Neutrophil (primary cell): ENCODE data around the gene EVI5L.

Experiments used
- H3K27ac ChIP-seq: fragments of 200-600 bp; sonication (generic); 2 replicates; pipeline ENCODE4 v1.5.1; 2016; ENCODE audit warnings: mild to moderate bottlenecking, moderate library complexity
- H3K27me3 ChIP-seq: fragments of 200-600 bp; sonication (generic); 2 replicates; pipeline ENCODE4 v1.6.0; 2016; ENCODE audit warnings: mild to moderate bottlenecking
- H3K36me3 ChIP-seq: fragments of 200-600 bp; sonication (generic); 2 replicates; pipeline ENCODE4 v1.5.1; 2017
- H3K4me1 ChIP-seq, 2 experiments: fragments of 200-600 bp in 1 of 2; sonication (generic) in 1 of 2; 1 replicate in 1 of 2; 2 replicates in 1 of 2; pipeline versions ENCODE4 v1.5.1 to v1.6.1; 2013 to 2016; ENCODE audit warnings: low read depth in 1 of 2, low read length in 1 of 2, mild to moderate bottlenecking in 1 of 2, moderate library complexity in 1 of 2; ENCODE audit not compliant: control insufficient read depth in 1 of 2, insufficient read depth in 1 of 2
- H3K4me3 ChIP-seq, 2 experiments: fragments of 200-600 bp in 1 of 2; sonication (generic) in 1 of 2; 1 replicate in 1 of 2; 2 replicates in 1 of 2; pipeline ENCODE4 v1.5.1; 2013 to 2016; ENCODE audit warnings: low read depth in 1 of 2, low read length in 1 of 2, mild to moderate bottlenecking in 1 of 2, moderate library complexity in 1 of 2
- H3K9me3 ChIP-seq: fragments of 200-600 bp; sonication (generic); 2 replicates; pipeline ENCODE4 v1.5.1; 2016
- TF ChIP-seq, protein P1 (sequence below): fragments of 200-600 bp; sonication (generic); IDR thresholded peaks from 2 replicates; pipeline ENCODE4 v1.5.1; 2016; ENCODE audit warnings: antibody characterized with exemption

The EVI5L gene

DNA sequence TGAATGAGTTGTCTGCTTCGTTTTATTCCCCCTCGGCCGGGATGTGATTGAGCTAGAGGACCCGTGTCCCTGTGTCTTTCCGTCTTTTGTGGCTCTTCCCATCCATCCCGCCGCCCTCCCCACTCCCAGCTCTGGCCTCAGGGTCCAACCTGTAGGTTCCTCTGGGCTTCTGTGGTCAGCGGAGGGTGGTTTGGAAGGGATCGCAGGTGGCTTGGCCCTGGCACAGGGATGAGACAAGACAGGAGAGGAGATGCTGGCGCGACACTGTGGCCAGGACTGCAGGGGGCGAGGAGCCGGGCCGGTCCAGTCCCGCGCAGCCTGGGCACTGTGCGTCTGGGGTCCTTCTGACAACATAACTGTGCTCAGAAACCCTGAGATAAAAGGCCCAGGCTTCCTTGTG, 2.0 kb downstream of the EVI5L start:
- H3K36me3 ChIP-seq = no peaks in the 10 kb centered on the region
- H3K27ac ChIP-seq = no peak overlapping the region
- TF ChIP-seq, protein P1, sequence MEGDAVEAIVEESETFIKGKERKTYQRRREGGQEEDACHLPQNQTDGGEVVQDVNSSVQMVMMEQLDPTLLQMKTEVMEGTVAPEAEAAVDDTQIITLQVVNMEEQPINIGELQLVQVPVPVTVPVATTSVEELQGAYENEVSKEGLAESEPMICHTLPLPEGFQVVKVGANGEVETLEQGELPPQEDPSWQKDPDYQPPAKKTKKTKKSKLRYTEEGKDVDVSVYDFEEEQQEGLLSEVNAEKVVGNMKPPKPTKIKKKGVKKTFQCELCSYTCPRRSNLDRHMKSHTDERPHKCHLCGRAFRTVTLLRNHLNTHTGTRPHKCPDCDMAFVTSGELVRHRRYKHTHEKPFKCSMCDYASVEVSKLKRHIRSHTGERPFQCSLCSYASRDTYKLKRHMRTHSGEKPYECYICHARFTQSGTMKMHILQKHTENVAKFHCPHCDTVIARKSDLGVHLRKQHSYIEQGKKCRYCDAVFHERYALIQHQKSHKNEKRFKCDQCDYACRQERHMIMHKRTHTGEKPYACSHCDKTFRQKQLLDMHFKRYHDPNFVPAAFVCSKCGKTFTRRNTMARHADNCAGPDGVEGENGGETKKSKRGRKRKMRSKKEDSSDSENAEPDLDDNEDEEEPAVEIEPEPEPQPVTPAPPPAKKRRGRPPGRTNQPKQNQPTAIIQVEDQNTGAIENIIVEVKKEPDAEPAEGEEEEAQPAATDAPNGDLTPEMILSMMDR = no peak
- peaks cover 17% of the 10 kb centered on the region for H3K27me3 ChIP-seq
- H3K4me1 ChIP-seq = peaks cover 5 to 14% of the 10 kb centered on the region in 2 experiments
- no peaks in the 10 kb centered on the region for H3K9me3 ChIP-seq
- H3K4me3 ChIP-seq = no peak overlapping the region

DNA sequence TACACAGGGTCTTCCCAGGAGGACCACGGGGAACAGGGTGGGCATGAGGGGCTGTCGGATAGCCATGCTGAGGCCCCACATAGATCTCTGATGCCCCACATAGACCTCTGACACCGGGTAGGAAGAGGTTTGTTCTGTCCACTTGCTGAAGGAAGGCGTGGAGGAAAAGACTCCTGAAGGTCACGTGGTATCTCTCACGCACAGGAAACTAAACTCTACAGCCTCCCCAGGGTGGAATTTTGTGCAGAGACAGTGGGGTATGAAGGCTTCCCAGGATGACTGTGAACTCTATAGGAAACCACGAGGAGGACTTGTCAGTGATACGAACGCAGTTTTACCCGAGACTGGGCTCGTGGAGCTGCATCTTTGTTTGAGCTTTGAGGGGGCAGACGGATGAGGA, 2.8 kb downstream of the EVI5L start:
- H3K36me3 ChIP-seq = no peaks in the 10 kb centered on the region
- H3K9me3 ChIP-seq = no peaks in the 10 kb centered on the region
- peaks cover 5 to 14% of the 10 kb centered on the region in 2 experiments for H3K4me1 ChIP-seq
- H3K27ac ChIP-seq = no peak overlapping the region
- H3K27me3 ChIP-seq = peaks cover 10% of the 10 kb centered on the region
- no peak overlapping the region for H3K4me3 ChIP-seq
- TF ChIP-seq, protein P1 = no peak

DNA sequence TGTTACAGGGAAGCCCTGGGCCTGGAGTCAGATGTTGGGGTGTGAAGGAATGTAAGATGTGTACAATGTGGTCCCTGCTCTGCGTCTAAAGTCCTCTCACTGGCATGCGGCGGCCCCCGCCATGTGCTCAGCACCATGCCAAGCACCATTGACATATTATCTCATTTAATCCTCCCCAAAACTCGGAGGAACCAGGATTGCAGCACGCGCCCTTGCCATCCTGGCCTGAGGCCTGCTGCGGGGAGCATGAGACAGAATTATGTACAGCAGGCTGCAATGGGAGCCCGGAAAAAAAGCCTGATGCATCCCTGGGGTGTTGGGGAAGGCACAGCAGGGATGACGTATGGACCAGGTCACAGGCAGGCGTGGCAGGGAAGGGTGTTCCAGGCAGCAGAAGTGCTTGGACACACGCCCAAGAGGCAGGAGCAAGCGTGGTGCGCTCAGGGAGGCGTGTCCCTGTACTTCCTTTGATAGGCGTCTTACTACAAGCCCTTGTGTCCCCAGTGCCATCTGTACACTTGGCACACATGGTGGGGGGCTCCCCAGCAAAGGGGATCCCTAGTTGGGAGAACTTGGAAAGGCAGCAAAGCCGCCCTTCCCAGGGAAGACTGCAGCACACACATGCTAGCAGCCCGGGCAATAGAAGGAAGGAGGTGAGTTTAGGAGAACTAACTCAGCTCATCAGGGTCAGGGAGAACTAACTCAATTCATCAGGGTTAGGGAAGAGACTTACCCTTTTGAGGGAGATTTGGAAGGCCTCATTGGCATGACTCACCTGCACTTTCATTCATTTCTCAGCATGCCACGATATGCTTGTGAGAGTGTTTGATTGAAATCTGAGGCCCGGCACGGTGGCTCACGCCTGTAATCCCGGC, 3.4 kb downstream of the EVI5L start:
- Histone ChIP-seq H3K27ac (no peak overlapping the region), H3K36me3 (no peaks in the 10 kb centered on the region), H3K4me1 (peaks cover 5 to 14% of the 10 kb centered on the region in 2 experiments)

DNA sequence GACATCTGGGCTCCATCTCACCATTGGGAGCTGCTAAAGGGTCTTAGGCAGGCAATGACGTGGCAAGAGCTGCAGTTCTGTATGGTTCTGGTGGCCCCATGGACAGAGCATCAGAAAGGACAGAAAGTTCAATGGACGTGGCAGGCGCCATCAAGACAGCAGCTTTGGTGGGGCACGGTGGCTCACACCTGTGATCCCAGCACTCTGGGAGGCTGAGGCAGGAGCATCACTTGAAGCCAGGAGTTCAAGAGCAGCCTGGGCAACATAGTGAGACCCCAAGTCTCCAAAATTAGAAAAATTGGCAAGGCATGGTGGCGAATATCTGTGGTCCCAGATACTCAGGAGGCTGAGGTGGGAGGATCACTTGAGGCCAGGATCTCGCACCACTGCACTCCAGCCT, 9.5 kb downstream of the EVI5L start:
- H3K4me1 ChIP-seq = no peaks in the 10 kb centered on the region
- no peak overlapping the region for H3K4me3 ChIP-seq
- H3K9me3 ChIP-seq = no peaks in the 10 kb centered on the region
- no peaks in the 10 kb centered on the region for H3K27me3 ChIP-seq
- TF ChIP-seq, protein P1 = no peak
- no peaks in the 10 kb centered on the region for H3K36me3 ChIP-seq
- H3K27ac ChIP-seq = no peak overlapping the region

More for the DNA sequence above, 3.4 kb downstream of the EVI5L start:
- Histone ChIP-seq H3K9me3 (no peaks in the 10 kb centered on the region), H3K4me3 (no peak overlapping the region), H3K27me3 (peaks cover 3% of the 10 kb centered on the region)
- TF ChIP-seq, protein P1 = no peak

DNA sequence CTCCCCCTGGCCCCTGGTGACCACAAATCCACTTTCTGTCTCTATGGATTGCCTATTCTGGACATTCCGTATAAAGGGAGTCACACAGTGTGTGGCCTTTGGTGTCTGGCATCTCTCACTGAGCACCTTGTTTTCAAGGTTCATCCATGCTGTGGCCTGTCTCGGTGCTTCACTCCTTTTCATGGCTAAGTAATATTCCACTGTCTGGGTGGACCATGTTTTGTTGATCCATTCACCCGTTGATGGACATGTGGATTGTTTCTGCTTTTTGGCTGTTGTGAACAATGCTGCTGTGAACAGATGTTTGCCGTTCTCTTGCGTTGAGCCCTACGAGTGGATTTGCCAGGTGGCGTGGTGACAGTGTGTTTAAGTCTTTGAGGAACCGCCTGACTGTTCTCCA, 10.6 kb downstream of the EVI5L start:
- TF ChIP-seq, protein P1 = no peak
- Histone ChIP-seq H3K4me1 (no peaks in the 10 kb centered on the region), H3K27ac (no peak overlapping the region), H3K27me3 (no peaks in the 10 kb centered on the region), H3K4me3 (no peak overlapping the region), H3K36me3 (no peaks in the 10 kb centered on the region), H3K9me3 (no peaks in the 10 kb centered on the region)
